Rectal smooth muscle tissue (tissue), 1 donor: ENCODE data around the gene PHAF1.
"Not testable (repeated sequence)": the region's sequence is repeated elsewhere in the genome, so short reads cannot be mapped to it uniquely, and the experiment has no call there.

Experiments
- H3K27ac ChIP-seq: one replicate; pipeline ENCODE4 v1.7.0; 2013; ENCODE audit warnings: low read depth, low read length, inconsistent platforms
- H3K27me3 ChIP-seq: one replicate; pipeline ENCODE4 v1.7.0; 2013; ENCODE audit warnings: low read length; ENCODE audit not compliant: control insufficient read depth, insufficient read depth
- H3K36me3 ChIP-seq: one replicate; pipeline ENCODE4 v1.7.0; 2013; ENCODE audit warnings: low read length; ENCODE audit not compliant: control insufficient read depth, insufficient read depth
- H3K4me1 ChIP-seq: one replicate; pipeline ENCODE4 v1.7.0; 2013; ENCODE audit warnings: low read length; ENCODE audit not compliant: control insufficient read depth, insufficient read depth
- H3K4me3 ChIP-seq: one replicate; pipeline ENCODE4 v1.7.0; 2013; ENCODE audit warnings: low read length
- H3K9ac ChIP-seq: one replicate; pipeline ENCODE4 v1.7.0; 2013; ENCODE audit warnings: low read length

PHAF1 gene

GRCh38 chr16:67108931-67109406 is 772 bp upstream of the PHAF1 start:
- peak overlapping the region; percentile 82 for H3K4me3 ChIP-seq
- no peaks in the 10 kb centered on the region for H3K4me1 ChIP-seq
- peak overlapping the region; percentile 75 for H3K27ac ChIP-seq
- no peaks in the 10 kb centered on the region for H3K36me3 ChIP-seq
- no peak overlapping the region for H3K9ac ChIP-seq
- H3K27me3 ChIP-seq = no peaks in the 10 kb centered on the region

- Histone ChIP-seq H3K36me3 (no peaks in the 10 kb centered on the region), H3K4me3 (no peak overlapping the region), H3K9ac (no peak overlapping the region), H3K4me1 (no peaks in the 10 kb centered on the region), H3K27me3 (no peaks in the 10 kb centered on the region), H3K27ac (no peak overlapping the region)
Observed at GRCh38 chr16:67111951-67112444, 2.3 kb downstream of the PHAF1 start.

- H3K9ac ChIP-seq = no peak overlapping the region
- H3K4me3 ChIP-seq = no peak overlapping the region
- no peaks in the 10 kb centered on the region for H3K27me3 ChIP-seq
- H3K36me3 ChIP-seq = no peaks in the 10 kb centered on the region
- H3K4me1 ChIP-seq = no peaks in the 10 kb centered on the region
- no peak overlapping the region for H3K27ac ChIP-seq
Observed at GRCh38 chr16:67112591-67113399, 3.1 kb downstream of the PHAF1 start.

- Histone ChIP-seq H3K9ac (no peak overlapping the region), H3K4me3 (no peak overlapping the region), H3K36me3 (no peaks in the 10 kb centered on the region), H3K27ac (no peak overlapping the region), H3K4me1 (no peaks in the 10 kb centered on the region), H3K27me3 (no peaks in the 10 kb centered on the region)
Observed at GRCh38 chr16:67114793-67115192, 5.1 kb downstream of the PHAF1 start.

- H3K9ac ChIP-seq = no peak overlapping the region
- H3K27me3 ChIP-seq = no peaks in the 10 kb centered on the region
- H3K4me1 ChIP-seq = no peaks in the 10 kb centered on the region
- no peaks in the 10 kb centered on the region for H3K36me3 ChIP-seq
- H3K27ac ChIP-seq = no peak overlapping the region
- H3K4me3 ChIP-seq = no peak overlapping the region
Observed at GRCh38 chr16:67115639-67116038, 5.9 kb downstream of the PHAF1 start.

GRCh38 chr16:67116388-67117311 is 6.9 kb downstream of the PHAF1 start:
- H3K9ac ChIP-seq = no peak overlapping the region

GRCh38 chr16:67117716-67118115 is 8.0 kb downstream of the PHAF1 start:
- H3K9ac ChIP-seq = no peak overlapping the region
- no peak overlapping the region for H3K4me3 ChIP-seq
- H3K27me3 ChIP-seq = no peaks in the 10 kb centered on the region
- no peak overlapping the region for H3K27ac ChIP-seq
- no peaks in the 10 kb centered on the region for H3K4me1 ChIP-seq
- H3K36me3 ChIP-seq = peaks cover 4% of the 10 kb centered on the region

More at GRCh38 chr16:67116388-67117311, 6.9 kb downstream of the PHAF1 start:
- Histone ChIP-seq H3K27me3 (no peaks in the 10 kb centered on the region), H3K4me3 (no peak overlapping the region), H3K4me1 (no peaks in the 10 kb centered on the region), H3K27ac (no peak overlapping the region), H3K36me3 (no peaks in the 10 kb centered on the region)

- Histone ChIP-seq H3K36me3 (peaks cover 4% of the 10 kb centered on the region), H3K4me3 (no peak overlapping the region), H3K27ac (no peak overlapping the region), H3K27me3 (no peaks in the 10 kb centered on the region), H3K9ac (no peak overlapping the region), H3K4me1 (no peaks in the 10 kb centered on the region)
Observed at GRCh38 chr16:67120025-67120424, 10.3 kb downstream of the PHAF1 start.

- H3K4me3 ChIP-seq, H3K27me3 ChIP-seq, H3K36me3 ChIP-seq, H3K27ac ChIP-seq, H3K9ac ChIP-seq, H3K4me1 ChIP-seq: not testable (repeated sequence)
Observed at GRCh38 chr16:67122799-67123198, 13.1 kb downstream of the PHAF1 start.

GRCh38 chr16:67128417-67128816 is 18.7 kb downstream of the PHAF1 start:
- Histone ChIP-seq H3K4me3 (no peak overlapping the region), H3K27ac (no peak overlapping the region), H3K4me1 (no peaks in the 10 kb centered on the region), H3K36me3 (peaks cover 8% of the 10 kb centered on the region), H3K9ac (no peak overlapping the region), H3K27me3 (no peaks in the 10 kb centered on the region)

- Histone ChIP-seq H3K9ac (no peak overlapping the region), H3K27ac (no peak overlapping the region), H3K4me1 (no peaks in the 10 kb centered on the region), H3K36me3 (peaks cover 8% of the 10 kb centered on the region), H3K27me3 (no peaks in the 10 kb centered on the region), H3K4me3 (no peak overlapping the region)
Observed at GRCh38 chr16:67128887-67129286, 19.1 kb downstream of the PHAF1 start.

GRCh38 chr16:67129422-67129821 is 19.7 kb downstream of the PHAF1 start:
- Histone ChIP-seq H3K9ac (no peak overlapping the region), H3K4me1 (no peaks in the 10 kb centered on the region), H3K27ac (no peak overlapping the region), H3K4me3 (no peak overlapping the region), H3K36me3 (peaks cover 13% of the 10 kb centered on the region), H3K27me3 (no peaks in the 10 kb centered on the region)
